GM21576 (cell line): Measurements from ENCODE around the gene IL11RA.
A peak's percentile ranks its signal among the peaks of the same experiment; 100 is the strongest.
"Not testable (repeated sequence)": the region's sequence is repeated elsewhere in the genome, so short reads cannot be mapped to it uniquely, and the experiment has no call there.

ENCODE experiments used
- ATAC-seq: cut with Tn5 transposase; IDR thresholded peaks from one replicate; pipeline ENCODE4 v1.9.1; 2021; ENCODE audit warnings: mild to moderate bottlenecking, moderate library complexity; ENCODE audit not compliant: unreplicated experiment

Gene IL11RA

DNA sequence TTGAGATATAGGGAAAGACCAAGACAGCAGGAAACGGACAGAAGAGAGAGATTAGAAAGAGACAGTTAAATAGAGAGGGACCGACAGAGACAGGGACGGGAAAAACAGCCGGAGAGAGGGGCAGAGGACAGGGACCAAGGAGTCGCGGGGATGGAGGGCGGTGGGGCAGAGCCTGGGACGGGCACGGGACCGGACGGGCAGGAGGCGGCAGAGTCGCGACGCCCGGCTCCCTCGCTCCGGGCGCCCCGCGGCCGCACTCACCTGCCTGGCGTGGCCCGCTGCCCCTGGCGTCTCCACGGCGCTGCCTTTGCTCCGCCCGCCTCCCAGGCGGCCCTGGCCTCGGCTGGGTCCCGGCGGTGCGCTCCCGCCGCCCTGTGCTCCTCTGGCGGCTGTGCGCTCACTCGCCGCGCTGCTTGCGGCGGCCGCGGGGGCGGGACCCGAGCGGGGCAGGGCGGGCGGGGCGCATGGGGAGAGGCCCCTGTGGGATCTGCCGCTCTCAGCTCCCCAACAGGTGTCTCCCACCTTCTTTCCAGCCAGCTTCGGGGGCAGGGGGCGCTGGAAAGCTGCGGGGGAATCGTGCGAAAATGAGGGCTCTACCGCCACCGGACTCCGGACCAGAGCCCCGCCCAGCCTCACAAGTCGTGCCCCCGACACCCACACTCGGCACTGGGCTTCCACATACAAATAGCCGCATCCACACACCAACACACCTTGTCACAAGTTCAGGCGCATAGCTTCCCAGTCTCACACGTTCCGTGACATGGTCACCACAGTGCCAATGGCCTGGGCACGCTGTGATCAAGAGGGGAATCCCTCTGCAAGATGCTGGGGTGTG is 23.1 kb upstream of the IL11RA start, which contains the start of gene ARID3C:
Gene ARID3C (minus strand): TSS at position 411 of the 835 bp plus-strand sequence. CDS start 1,052 bp downstream, outside the sequence.
- ATAC-seq = no peak

DNA sequence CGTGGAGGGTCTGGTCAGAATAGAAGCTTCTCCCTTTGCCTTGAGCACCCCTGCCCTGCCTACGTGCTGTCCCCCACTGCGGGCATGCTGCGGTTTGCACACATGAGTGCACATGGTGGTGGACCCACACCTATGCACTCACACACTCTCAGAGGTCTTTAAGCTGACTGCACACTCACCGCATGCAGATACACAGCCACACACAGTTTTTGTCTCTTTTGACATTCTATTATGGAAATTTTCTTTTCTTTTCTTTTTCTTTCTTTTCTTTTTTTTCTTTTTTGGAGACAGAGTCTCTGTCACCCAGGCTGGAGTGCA is 22.5 kb upstream of the IL11RA start:
- no peak for ATAC-seq

GRCh38 chr9:34630402-34631154 is 21.4 kb upstream of the IL11RA start:
- ATAC-seq = no peak

DNA sequence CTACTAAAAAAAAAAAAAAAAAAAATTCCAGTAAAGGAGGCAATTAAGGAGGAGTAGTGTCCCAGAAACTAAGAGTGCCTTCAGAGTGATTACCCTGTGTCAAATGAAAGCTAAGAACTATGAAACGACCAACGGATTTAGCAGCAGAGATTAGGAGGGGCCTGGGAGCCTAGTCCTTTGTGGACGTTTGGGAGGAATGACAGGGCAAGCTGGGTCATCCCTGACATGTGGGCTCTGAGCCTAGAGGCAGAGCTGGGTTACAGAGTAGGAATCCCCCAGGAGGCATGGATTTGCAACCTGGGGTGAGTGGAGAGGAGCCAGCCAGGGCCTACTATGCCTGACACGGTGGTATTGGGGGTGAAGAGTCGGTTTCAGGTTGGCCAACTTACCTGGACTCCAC is 18.8 kb upstream of the IL11RA start:
- ATAC-seq = no peak

DNA sequence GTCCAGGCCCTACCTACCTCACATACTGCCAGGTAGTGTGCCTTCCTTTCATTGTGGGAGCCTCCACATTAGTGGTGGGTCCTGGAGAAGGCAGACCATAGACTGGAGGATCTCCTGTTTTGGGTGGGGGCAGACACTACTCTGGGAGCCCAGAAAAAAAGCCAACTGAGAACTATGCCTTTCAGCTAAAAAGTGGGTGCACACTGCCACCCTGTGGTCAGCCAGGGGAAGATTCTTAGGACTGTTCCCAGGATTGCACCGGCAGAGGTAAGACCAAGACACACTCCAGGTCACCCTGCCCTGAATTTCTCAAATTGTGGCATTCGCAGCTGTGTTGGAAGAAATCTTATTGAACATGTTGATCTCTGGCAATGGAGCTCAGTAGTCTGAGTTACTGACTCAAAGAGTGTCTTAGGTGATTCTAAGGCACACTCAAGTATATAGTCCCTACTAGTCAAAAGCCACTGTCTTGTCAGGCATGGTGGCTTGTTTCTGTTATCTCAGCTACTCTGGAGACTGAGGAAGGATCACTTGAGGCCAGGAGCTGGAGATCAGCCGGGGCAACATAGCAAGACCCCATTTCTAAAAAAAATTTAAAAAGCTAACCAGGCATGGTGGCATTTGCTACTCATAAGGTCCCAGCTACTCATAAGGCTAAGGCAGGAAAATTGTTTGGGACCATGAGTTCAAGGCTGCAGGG is 18.0 kb upstream of the IL11RA start:
- no peak for ATAC-seq

DNA sequence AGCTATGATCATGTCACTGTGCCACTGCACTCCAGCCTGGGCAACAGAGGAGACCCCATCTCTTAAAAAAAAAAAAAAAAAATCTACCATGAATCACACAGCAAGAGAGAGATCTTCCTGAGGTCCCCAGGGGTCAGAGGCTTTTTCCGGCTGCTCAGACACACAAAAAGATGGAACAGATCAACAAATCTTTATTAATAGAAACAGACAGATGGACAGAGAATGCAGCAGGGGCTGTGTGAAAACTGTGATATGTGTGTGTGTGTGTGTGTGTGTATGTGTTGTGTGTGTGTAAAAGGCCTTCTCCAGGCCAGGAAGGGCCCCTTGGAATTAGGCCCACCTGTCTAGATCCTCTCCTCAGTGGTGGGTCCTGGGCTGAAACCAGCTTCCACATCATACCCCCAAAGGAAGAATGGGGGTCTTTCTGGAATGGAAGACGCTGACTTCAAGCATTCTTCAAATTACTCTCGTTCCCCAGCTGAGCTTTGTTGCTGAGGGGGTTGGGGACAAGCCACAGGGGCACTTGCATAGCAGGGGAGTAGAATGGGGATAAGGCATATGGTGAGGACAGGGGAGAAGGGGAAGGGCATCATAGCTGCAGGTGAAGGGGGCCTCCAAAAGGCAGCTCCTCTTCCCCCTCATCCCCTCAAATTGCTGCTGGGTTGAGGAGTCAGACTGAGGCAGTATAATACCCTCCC is 17.3 kb upstream of the IL11RA start:
- ATAC-seq = no peak

DNA sequence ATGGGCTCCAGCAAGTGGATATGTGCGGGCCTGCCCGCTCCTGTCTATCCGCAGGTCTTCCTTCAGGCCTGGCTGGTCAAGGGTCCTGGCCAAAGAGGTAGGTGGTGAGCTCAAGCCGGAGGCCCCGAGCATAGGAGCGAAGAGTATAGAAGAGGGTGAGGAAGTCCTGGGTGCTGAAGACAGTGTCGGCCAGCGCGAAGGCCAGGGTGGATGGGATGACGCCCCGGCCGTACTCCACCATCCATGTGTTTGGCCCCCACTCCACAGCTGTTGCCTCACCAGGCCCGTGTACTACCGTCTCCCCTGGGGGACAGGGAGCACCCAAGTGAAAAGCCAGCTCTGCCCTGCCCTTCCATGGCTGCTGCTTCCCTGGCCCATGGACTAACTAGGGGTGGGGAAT is 16.4 kb upstream of the IL11RA start:
- no peak for ATAC-seq

- ATAC-seq = no peak
Measured at GRCh38 chr9:34636791-34637355, 15.1 kb upstream of the IL11RA start.

- ATAC-seq = peak; percentile 87
Measured at GRCh38 chr9:34637356-34638137, 14.4 kb upstream of the IL11RA start, which contains the start of gene SIGMAR1. SIGMAR1 (minus strand) TSS chr9:34637787; CDS start chr9:34637697, 90 bp downstream.

DNA sequence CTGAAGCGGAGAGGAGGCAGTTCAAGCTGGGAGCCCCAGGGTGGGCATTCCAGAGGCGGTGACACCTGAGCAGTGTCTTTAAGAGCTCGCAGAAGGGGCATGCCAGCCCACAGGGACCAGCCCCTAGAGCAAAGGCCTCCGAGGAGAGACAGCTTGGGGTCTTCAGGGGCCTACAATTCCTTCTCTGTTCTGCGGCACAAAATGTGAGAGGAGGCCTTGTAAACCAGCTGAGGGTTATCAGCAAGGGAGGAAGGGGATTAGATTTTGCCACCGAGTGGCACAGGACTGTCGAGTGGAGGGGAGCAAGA is 13.9 kb upstream of the IL11RA start:
- no peak for ATAC-seq

DNA sequence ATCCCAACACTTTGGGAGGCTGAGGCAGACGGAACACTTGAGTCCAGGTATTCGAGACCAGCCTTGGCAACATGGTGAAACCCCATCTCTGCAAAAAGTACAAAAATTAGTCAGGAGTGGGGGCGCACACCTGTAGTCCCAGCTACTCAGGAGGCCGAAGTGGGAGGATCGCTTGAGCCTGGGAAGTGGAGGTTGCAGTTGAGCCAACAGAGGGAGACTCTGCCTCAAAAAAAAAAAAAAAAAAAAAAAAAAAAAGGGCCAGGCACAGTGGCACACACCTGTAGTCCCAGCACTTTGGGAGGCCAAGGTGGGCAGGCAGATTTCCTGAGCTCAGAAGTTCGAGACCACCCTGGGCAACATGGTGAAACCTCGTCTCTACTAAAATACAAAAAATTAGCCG is 12.7 kb upstream of the IL11RA start:
- ATAC-seq = not testable (repeated sequence)

DNA sequence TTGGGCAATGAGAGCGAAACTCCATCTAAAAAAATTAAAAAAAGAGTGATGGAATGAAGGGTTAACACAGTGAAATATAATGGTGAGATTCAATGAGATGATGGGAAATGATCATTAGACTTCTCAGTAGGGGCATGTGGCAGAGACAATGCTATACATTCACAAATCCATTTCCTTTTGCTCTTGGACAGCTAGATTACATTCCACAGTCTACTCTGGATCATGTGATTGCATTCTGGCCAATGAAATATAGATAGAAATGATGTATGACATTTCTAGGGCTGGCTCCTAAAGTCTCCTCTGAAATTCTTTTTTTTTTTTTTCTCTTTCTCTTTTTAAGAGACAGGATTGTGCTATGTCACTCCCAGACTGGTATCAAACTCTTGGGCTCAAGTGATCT is 9.3 kb upstream of the IL11RA start:
- no peak for ATAC-seq

DNA sequence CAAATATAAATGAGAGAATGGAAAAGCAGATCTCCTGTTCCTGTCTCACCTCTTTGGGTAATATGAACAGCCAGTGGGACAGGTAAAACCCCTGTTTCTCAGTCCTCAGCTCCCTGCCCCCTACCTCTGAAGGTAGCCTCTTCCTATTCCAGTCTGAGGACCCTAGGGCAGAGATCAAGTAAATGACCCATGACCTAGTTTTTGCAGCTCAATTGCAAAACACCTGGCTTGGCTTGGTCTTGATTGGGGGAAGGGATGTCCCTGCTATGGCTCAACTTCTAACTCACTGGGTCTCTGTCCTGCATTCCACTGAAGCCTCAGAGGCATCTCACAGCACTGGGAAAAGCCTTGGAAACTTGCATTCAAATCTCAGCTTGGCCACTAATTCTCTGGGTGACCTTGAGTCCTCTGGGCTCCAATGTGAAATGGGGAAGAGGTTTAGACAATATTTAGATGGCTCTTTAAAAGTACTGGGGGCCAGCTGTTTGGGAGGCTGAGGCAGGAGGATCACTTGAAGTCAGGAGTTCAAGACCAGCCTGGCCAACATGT is 7.1 kb upstream of the IL11RA start:
- ATAC-seq = no peak

GRCh38 chr9:34646211-34647083 is 5.5 kb upstream of the IL11RA start, which contains the start of gene GALT:
GALT (plus strand) TSS chr9:34646675; CDS start chr9:34646705, 30 bp downstream.
- peak; percentile 87 for ATAC-seq

GRCh38 chr9:34647084-34647403 is 4.9 kb upstream of the IL11RA start:
- no peak for ATAC-seq

DNA sequence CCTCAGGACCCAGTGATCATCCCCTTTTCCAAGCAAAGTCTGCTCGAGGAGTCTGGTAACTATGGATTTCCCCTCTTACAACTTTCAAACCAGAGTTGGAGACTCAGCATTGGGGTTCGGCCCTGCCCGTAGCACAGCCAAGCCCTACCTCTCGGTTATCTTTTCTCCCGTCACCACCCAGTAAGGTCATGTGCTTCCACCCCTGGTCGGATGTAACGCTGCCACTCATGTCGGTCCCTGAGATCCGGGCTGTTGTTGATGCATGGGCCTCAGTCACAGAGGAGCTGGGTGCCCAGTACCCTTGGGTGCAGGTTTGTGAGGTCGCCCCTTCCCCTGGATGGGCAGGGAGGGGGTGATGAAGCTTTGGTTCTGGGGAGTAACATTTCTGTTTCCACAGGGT is 4.3 kb upstream of the IL11RA start:
- no peak for ATAC-seq

GRCh38 chr9:34648673-34649072 is 3.3 kb upstream of the IL11RA start:
- ATAC-seq = no peak

DNA sequence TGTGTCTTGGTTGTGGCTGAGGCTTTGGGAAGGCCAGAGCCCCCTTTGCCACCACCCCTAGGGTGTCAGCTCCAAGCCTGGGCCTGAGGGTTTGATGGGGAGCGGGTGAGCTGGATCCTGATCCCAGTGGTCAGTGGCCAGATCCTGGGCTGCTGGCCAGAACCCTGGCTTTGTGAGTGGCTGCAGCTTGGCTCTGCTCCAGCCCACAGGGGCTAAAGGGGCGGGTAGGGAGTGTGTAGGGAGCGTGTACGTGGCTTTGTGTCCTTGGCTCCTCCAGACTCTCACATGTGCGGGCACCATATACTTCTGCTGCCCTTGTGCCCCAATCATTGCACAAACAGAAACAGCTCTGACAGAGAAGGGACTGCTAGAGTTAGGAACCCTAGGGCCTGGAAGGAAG is 1.2 kb upstream of the IL11RA start:
- no peak for ATAC-seq

GRCh38 chr9:34651321-34651720 is 664 bp upstream of the IL11RA start:
- no peak for ATAC-seq
